SK-N-SH treated with all-trans-retinoic acid at 6 μM for 48 hours (cell line): ENCODE data around the gene KDM6B.

ENCODE experiments used
- ATAC-seq: fragments of 200-7000 bp; cut with Tn5 transposase; 3 replicates; pipeline ENCODE4 v1.9.1; 2020; ENCODE audit warnings: mild to moderate bottlenecking, moderate library complexity
- ARNTL ChIP-seq: fragments of 450-650 bp; formaldehyde crosslinking; IDR thresholded peaks from 2 replicates; pipeline ENCODE4 v1.5.0; 2020; ENCODE audit warnings: low read depth, mild to moderate bottlenecking, moderate library complexity, borderline replicate concordance
- BACH2 ChIP-seq: fragments of 250-450 bp; sonication (Bioruptor Pico); IDR thresholded peaks from 2 replicates; pipeline ENCODE4 v1.9.0; 2021; ENCODE audit warnings: mild to moderate bottlenecking, borderline replicate concordance
- CSDC2 ChIP-seq: fragments of 250-450 bp; sonication (Bioruptor Pico); IDR thresholded peaks from 2 replicates; pipeline ENCODE4 v1.5.0; 2020; ENCODE audit warnings: mild to moderate bottlenecking, moderate library complexity
- ESRRG ChIP-seq: fragments of 250-450 bp; sonication (Bioruptor Pico); IDR thresholded peaks from 2 replicates; pipeline ENCODE4 v1.6.1; 2021; ENCODE audit warnings: mild to moderate bottlenecking
- GLIS3 ChIP-seq: fragments of 250-450 bp; sonication (Bioruptor Pico); IDR thresholded peaks from 2 replicates; pipeline ENCODE4 v1.5.0; 2020; ENCODE audit warnings: mild to moderate bottlenecking, moderate library complexity
- ISL1 ChIP-seq: fragments of 250-450 bp; sonication (Bioruptor Pico); IDR thresholded peaks from 2 replicates; pipeline ENCODE4 v2.1.2; 2022; ENCODE audit warnings: mild to moderate bottlenecking, moderate library complexity
- OSR1 ChIP-seq: fragments of 250-450 bp; sonication (Bioruptor Pico); IDR thresholded peaks from 2 replicates; pipeline ENCODE4 v1.8.0; 2022; ENCODE audit warnings: moderate library complexity, mild to moderate bottlenecking, inconsistent platforms
- PPARA ChIP-seq: fragments of 250-450 bp; sonication (Bioruptor Pico); IDR thresholded peaks from 2 replicates; pipeline ENCODE4 v1.5.0; 2020; ENCODE audit warnings: mild to moderate bottlenecking, borderline replicate concordance
- RARB ChIP-seq: fragments of 250-450 bp; sonication (Bioruptor Pico); IDR thresholded peaks from 2 replicates; pipeline ENCODE4 v1.8.0; 2021; ENCODE audit warnings: mild to moderate bottlenecking, moderate library complexity
- TCF4 ChIP-seq: fragments of 250-450 bp; sonication (Bioruptor Pico); IDR thresholded peaks from 2 replicates; pipeline ENCODE4 v1.8.0; 2021; ENCODE audit warnings: mild to moderate bottlenecking, moderate library complexity, borderline replicate concordance
- TOX ChIP-seq: fragments of 250-450 bp; sonication (Bioruptor Pico); IDR thresholded peaks from 2 replicates; pipeline ENCODE4 v1.8.0; 2021; ENCODE audit warnings: mild to moderate bottlenecking, moderate library complexity, borderline replicate concordance
- ZFP3 ChIP-seq: fragments of 250-450 bp; sonication (Bioruptor Pico); IDR thresholded peaks from 2 replicates; pipeline ENCODE4 v1.5.0; 2020; ENCODE audit warnings: mild to moderate bottlenecking, moderate library complexity
- ZFP30 ChIP-seq: fragments of 450-650 bp; formaldehyde crosslinking; IDR thresholded peaks from 2 replicates; pipeline ENCODE4 v1.5.0; 2022; ENCODE audit warnings: mild to moderate bottlenecking, moderate library complexity
- ZNF565 ChIP-seq: fragments of 450-650 bp; formaldehyde crosslinking; conservative IDR thresholded peaks from 2 replicates; pipeline ENCODE4 v1.5.0; 2020; ENCODE audit warnings: low read depth, mild to moderate bottlenecking, moderate library complexity
- ZNF70 ChIP-seq: fragments of 450-650 bp; formaldehyde crosslinking; IDR thresholded peaks from 2 replicates; pipeline ENCODE4 v1.5.0; 2020; ENCODE audit warnings: mild to moderate bottlenecking, moderate library complexity
- ZNF8 ChIP-seq: fragments of 450-650 bp; formaldehyde crosslinking; IDR thresholded peaks from 2 replicates; pipeline ENCODE4 v1.5.0; 2020; ENCODE audit warnings: mild to moderate bottlenecking, moderate library complexity
- TF ChIP-seq, protein P1 (sequence below): fragments of 250-450 bp; sonication (Bioruptor Pico); IDR thresholded peaks from 2 replicates; pipeline ENCODE4 v1.8.0; 2021; ENCODE audit warnings: low read depth, mild to moderate bottlenecking, moderate library complexity, borderline replicate concordance
- TF ChIP-seq, protein P2 (sequence below): fragments of 250-450 bp; sonication (Bioruptor Pico); IDR thresholded peaks from 2 replicates; pipeline ENCODE4 v1.5.1; 2021; ENCODE audit warnings: mild to moderate bottlenecking, moderate library complexity
- TF ChIP-seq, protein P3 (sequence below): fragments of 250-450 bp; sonication (Bioruptor Pico); IDR thresholded peaks from 2 replicates; pipeline ENCODE4 v1.8.0; 2020; ENCODE audit warnings: mild to moderate bottlenecking, moderate library complexity, borderline replicate concordance
- TF ChIP-seq, protein P4 (sequence below): fragments of 250-450 bp; sonication (Bioruptor Pico); IDR thresholded peaks from 2 replicates; pipeline ENCODE4 v1.5.1; 2020; ENCODE audit warnings: low read depth, mild to moderate bottlenecking, moderate library complexity

KDM6B gene

DNA sequence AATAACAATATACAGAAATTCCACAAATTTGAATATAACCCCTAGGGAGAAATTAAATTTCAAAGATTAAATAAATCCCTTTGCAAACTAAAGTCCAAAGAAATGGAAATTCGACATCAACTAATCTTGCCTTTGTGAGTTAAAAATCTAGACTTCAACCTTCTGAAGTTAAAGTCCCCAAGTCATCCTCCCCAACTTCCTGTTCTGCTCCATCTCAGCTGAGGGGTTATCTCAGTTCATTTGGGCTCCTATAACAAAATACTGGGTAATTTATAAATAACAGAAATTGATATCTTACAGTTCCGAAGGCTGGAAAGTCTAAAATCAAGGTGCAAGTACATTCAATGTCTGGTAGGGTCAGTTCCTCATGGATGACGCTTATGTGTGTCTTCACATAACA, 22.8 kb upstream of the KDM6B start (continued):
- TF ChIP-seq, protein P1, sequence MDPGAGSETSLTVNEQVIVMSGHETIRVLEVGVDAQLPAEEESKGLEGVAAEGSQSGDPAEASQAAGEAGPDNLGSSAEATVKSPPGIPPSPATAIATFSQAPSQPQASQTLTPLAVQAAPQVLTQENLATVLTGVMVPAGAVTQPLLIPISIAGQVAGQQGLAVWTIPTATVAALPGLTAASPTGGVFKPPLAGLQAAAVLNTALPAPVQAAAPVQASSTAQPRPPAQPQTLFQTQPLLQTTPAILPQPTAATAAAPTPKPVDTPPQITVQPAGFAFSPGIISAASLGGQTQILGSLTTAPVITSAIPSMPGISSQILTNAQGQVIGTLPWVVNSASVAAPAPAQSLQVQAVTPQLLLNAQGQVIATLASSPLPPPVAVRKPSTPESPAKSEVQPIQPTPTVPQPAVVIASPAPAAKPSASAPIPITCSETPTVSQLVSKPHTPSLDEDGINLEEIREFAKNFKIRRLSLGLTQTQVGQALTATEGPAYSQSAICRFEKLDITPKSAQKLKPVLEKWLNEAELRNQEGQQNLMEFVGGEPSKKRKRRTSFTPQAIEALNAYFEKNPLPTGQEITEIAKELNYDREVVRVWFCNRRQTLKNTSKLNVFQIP (CRISPR knock-in tag) = no peak
- TF ChIP-seq ZFP3 (CRISPR knock-in tag) = no peak
- TF ChIP-seq, all 23 proteins: peak for 0

DNA sequence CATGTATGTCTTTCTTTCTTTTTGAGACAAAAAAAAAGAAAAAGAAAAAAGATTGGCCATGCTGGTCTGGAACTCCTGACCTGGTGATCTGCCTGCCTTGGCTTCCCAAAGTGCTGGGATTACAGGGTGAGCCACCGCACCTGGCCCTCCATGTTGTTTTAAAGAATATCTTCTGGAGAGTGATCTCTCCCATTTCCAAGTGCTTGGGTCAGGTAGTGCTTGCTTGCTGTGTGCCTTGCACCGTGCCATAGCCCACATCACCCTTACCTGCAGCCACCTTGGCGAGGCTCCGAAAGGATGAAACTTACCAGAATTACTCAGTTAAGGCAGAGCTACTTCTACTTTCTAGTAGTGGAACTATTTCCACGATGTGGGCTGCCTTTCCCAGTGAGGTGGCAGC, 19.0 kb upstream of the KDM6B start:
- ATAC-seq = no peak
- TF ChIP-seq TCF4 (no peak), ZNF8 (CRISPR knock-in tag) (no peak), ISL1 (no peak), ZFP30 (CRISPR knock-in tag) (no peak), ESRRG (CRISPR knock-in tag) (no peak), ZNF70 (CRISPR knock-in tag) (no peak), ARNTL (CRISPR knock-in tag) (no peak)
- TF ChIP-seq, protein P1 (CRISPR knock-in tag) = no peak
- TF ChIP-seq, protein P2, sequence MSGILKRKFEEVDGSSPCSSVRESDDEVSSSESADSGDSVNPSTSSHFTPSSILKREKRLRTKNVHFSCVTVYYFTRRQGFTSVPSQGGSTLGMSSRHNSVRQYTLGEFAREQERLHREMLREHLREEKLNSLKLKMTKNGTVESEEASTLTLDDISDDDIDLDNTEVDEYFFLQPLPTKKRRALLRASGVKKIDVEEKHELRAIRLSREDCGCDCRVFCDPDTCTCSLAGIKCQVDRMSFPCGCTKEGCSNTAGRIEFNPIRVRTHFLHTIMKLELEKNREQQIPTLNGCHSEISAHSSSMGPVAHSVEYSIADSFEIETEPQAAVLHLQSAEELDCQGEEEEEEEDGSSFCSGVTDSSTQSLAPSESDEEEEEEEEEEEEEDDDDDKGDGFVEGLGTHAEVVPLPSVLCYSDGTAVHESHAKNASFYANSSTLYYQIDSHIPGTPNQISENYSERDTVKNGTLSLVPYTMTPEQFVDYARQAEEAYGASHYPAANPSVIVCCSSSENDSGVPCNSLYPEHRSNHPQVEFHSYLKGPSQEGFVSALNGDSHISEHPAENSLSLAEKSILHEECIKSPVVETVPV = no peak

DNA sequence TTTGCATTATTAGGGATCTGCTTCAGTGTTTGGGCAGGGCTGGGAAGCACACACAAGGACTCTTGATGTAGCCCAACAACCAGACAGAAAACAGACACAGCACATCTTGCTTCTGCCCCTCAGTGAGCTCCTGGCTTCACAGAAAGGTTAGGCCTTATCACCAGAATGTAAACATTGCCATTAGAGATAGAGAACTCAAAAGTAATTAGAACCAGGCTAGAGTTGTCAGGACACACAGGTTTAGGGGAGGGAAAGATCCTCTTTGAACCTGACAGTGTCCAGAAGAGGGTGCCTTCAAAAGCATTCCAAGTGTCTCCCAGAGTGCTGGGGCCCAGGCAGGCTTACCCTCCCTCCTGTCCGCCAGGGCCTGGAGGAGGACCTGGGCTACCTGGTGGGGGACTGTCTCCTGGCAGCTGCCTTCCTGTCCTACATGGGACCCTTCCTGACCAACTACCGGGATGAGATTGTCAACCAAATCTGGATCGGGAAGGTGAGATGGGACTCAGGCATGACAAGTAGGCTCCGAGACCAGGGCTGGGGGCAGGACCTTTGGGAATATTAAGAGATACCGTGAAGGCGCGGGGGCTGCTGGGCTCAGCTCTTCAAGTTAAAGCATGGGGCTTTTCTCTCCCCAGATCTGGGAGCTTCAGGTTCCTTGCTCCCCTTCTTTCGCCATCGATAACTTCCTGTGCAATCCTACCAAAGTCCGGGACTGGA, 16.9 kb upstream of the KDM6B start:
- no peak for ATAC-seq
- TF ChIP-seq ZNF8 (CRISPR knock-in tag) = no peak
- TF ChIP-seq, protein P2 = no peak
- TF ChIP-seq, protein P3, sequence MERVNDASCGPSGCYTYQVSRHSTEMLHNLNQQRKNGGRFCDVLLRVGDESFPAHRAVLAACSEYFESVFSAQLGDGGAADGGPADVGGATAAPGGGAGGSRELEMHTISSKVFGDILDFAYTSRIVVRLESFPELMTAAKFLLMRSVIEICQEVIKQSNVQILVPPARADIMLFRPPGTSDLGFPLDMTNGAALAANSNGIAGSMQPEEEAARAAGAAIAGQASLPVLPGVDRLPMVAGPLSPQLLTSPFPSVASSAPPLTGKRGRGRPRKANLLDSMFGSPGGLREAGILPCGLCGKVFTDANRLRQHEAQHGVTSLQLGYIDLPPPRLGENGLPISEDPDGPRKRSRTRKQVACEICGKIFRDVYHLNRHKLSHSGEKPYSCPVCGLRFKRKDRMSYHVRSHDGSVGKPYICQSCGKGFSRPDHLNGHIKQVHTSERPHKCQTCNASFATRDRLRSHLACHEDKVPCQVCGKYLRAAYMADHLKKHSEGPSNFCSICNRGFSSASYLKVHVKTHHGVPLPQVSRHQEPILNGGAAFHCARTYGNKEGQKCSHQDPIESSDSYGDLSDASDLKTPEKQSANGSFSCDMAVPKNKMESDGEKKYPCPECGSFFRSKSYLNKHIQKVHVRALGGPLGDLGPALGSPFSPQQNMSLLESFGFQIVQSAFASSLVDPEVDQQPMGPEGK (CRISPR knock-in tag) = no peak
- no peak for TF ChIP-seq ZFP30 (CRISPR knock-in tag)
- no peak for TF ChIP-seq ARNTL (CRISPR knock-in tag)
- TF ChIP-seq PPARA = no peak
- no peak for TF ChIP-seq OSR1
- TF ChIP-seq RARB (CRISPR knock-in tag) = no peak
- no peak for TF ChIP-seq CSDC2 (CRISPR knock-in tag)
- TF ChIP-seq, protein P4, sequence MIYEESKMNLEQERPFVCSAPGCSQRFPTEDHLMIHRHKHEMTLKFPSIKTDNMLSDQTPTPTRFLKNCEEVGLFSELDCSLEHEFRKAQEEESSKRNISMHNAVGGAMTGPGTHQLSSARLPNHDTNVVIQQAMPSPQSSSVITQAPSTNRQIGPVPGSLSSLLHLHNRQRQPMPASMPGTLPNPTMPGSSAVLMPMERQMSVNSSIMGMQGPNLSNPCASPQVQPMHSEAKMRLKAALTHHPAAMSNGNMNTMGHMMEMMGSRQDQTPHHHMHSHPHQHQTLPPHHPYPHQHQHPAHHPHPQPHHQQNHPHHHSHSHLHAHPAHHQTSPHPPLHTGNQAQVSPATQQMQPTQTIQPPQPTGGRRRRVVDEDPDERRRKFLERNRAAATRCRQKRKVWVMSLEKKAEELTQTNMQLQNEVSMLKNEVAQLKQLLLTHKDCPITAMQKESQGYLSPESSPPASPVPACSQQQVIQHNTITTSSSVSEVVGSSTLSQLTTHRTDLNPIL = no peak
- no peak for TF ChIP-seq GLIS3 (CRISPR knock-in tag)
- TF ChIP-seq ZNF70 (CRISPR knock-in tag) = no peak
- TF ChIP-seq BACH2 (CRISPR knock-in tag) = no peak
- TF ChIP-seq ZFP3 (CRISPR knock-in tag) = no peak
- TF ChIP-seq TOX (CRISPR knock-in tag) = no peak
- TF ChIP-seq, protein P1 (CRISPR knock-in tag) = no peak
- TF ChIP-seq ZNF565 (CRISPR knock-in tag) = no peak
